Adipose tissue (tissue), 3 donors: Measurements from ENCODE around the gene FLT3LG. TPM values are rescaled to one million over a fixed set of nuclear protein-coding genes. Genes with fewer than 3 reads are reported as not detected.

Experiments used
- H3K27ac ChIP-seq: one replicate; pipeline ENCODE4 v1.5.1; 2013; ENCODE audit warnings: low read depth, low read length
- WGBS, 3 donors: extraction: QIAGEN DNeasy Blood & Tissue Kit; methylation state at CpG; one replicate each; pipeline ENCODE4 v1.1.7; 2013; 5-methylcytosine and 5-hydroxymethylcytosine counted together
- polyA plus RNA-seq, 3 donors: library from polyadenylated mRNA; stranded (reverse); fragments of 200-250 nt; gene quantifications; one replicate each; pipeline ENCODE4 v1.2.3, GENCODE V29; 2013
- donor health status: healthy with polysubstance abuse.
- donor health status: Bipolar disorder and iron deficiency.
- donor health status: healthy.

FLT3LG gene
- polyA plus RNA-seq, 3 donors, result 2.6 to 20.5 (median 7.4) TPM

GRCh38 chr19:49479975-49480628, 6.1 kb downstream of the FLT3LG start:
- 84 to 96% (median 95%) methylated on average over 7 to 14 of the region's 14 CpGs for WGBS, 3 donors

GRCh38 chr19:49481020-49481683, 7.1 kb downstream of the FLT3LG start:
- H3K27ac ChIP-seq, result no peak overlapping the region
- WGBS, 3 donors, result 83 to 89% (median 89%) methylated on average over 7 of the region's 7 CpGs

More at GRCh38 chr19:49479975-49480628, 6.1 kb downstream of the FLT3LG start:
- H3K27ac ChIP-seq, result no peak overlapping the region

- 90 to 94% (median 90%) methylated on average over 7 of the region's 7 CpGs for WGBS, 3 donors
- no peak overlapping the region for H3K27ac ChIP-seq
Observed at GRCh38 chr19:49486232-49486631, 12.2 kb downstream of the FLT3LG start.

GRCh38 chr19:49486710-49487276, 12.8 kb downstream of the FLT3LG start:
- 64 to 65% (median 65%) methylated on average over 23 of the region's 23 CpGs for WGBS, 3 donors

GRCh38 chr19:49487277-49488045, 13.4 kb downstream of the FLT3LG start, which contains the start of gene RPL13A:
Gene RPL13A (plus strand): TSS chr19:49487608. CDS start chr19:49487630, 22 bp downstream.
- peak within 1 kb of the TSS; percentile 49 for H3K27ac ChIP-seq
- WGBS, 3 donors, result 0 to 1% (median 0%) methylated on average over 57 of the region's 57 CpGs

More at GRCh38 chr19:49486710-49487276, 12.8 kb downstream of the FLT3LG start:
- H3K27ac ChIP-seq, result no peak overlapping the region

GRCh38 chr19:49488046-49488862, 14.2 kb downstream of the FLT3LG start:
- no peak overlapping the region for H3K27ac ChIP-seq
- 0 to 1% (median 1%) methylated on average over 26 of the region's 26 CpGs for WGBS, 3 donors

- WGBS, 3 donors, result 16 to 29% (median 24%) methylated on average over 15 of the region's 15 CpGs
- H3K27ac ChIP-seq, result no peak overlapping the region
Observed at GRCh38 chr19:49488863-49489537, 15.0 kb downstream of the FLT3LG start.

GRCh38 chr19:49489601-49490167, 15.7 kb downstream of the FLT3LG start:
- no peak overlapping the region for H3K27ac ChIP-seq
- WGBS, 3 donors, result 47 to 74% (median 69%) methylated on average over 15 of the region's 15 CpGs

- 76 to 88% (median 87%) methylated on average over 26 to 27 of the region's 27 CpGs for WGBS, 3 donors
- H3K27ac ChIP-seq, result no peak overlapping the region
Observed at GRCh38 chr19:49490287-49491029, 16.4 kb downstream of the FLT3LG start.

GRCh38 chr19:49491030-49491803, 17.2 kb downstream of the FLT3LG start:
- 54 to 79% (median 79%) methylated on average over 13 to 16 of the region's 17 CpGs for WGBS, 3 donors
- no peak overlapping the region for H3K27ac ChIP-seq

- WGBS, 3 donors, result 57 to 76% (median 67%) methylated on average over 7 of the region's 7 CpGs
Observed at GRCh38 chr19:49491804-49492572, 18.0 kb downstream of the FLT3LG start.

GRCh38 chr19:49492573-49493405, 18.8 kb downstream of the FLT3LG start:
- no peak overlapping the region for H3K27ac ChIP-seq
- WGBS, 3 donors, result 55 to 81% (median 74%) methylated on average over 12 of the region's 12 CpGs

More at GRCh38 chr19:49491804-49492572, 18.0 kb downstream of the FLT3LG start:
- no peak overlapping the region for H3K27ac ChIP-seq

GRCh38 chr19:49496574-49497008, 22.6 kb downstream of the FLT3LG start:
- WGBS, 3 donors, result 0% methylated on average over 11 of the region's 11 CpGs
- peak overlapping the region; percentile 36 for H3K27ac ChIP-seq
